GM12873 (cell line): Measurements from ENCODE around the gene KRTAP4-1.
"Not testable (repeated sequence)": the region's sequence is repeated elsewhere in the genome, so short reads cannot be mapped to it uniquely, and the experiment has no call there.

ENCODE experiments used
- TF ChIP-seq, protein P1 (sequence below): IDR thresholded peaks from 2 replicates; pipeline ENCODE4 v1.5.1; 2012; ENCODE audit warnings: low read depth, mild to moderate bottlenecking, moderate library complexity, low read length, control low read depth; ENCODE audit not compliant: insufficient read depth; ENCODE audit errors: missing control alignments

KRTAP4-1 gene

DNA sequence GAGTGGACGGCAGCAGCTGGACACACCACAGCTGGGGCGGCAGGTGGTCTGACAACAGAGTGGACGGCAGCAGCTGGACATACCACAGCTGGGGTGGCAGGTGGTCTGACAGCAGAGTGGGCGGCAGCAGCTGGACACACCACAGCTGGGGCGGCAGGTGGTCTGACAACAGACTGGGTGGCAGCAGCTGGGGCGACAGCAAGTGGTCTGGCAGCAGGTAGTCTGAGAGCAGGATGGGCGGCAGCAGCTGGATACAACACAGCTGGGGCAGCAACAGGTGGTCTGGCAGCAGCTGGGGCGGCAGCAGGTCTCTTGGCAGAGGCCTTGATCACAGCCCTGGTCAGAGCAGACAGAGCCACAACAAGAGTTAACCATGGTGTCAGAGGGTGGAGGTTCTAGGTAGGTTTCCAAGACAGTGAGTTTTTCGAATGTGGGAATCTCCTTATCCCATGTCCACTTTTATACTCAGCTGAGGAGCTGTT is at the start of gene KRTAP4-1:
KRTAP4-1 (minus strand) TSS at position 432 of the 482 bp plus-strand sequence; CDS start at position 375, 57 bp downstream.
- TF ChIP-seq, protein P1, sequence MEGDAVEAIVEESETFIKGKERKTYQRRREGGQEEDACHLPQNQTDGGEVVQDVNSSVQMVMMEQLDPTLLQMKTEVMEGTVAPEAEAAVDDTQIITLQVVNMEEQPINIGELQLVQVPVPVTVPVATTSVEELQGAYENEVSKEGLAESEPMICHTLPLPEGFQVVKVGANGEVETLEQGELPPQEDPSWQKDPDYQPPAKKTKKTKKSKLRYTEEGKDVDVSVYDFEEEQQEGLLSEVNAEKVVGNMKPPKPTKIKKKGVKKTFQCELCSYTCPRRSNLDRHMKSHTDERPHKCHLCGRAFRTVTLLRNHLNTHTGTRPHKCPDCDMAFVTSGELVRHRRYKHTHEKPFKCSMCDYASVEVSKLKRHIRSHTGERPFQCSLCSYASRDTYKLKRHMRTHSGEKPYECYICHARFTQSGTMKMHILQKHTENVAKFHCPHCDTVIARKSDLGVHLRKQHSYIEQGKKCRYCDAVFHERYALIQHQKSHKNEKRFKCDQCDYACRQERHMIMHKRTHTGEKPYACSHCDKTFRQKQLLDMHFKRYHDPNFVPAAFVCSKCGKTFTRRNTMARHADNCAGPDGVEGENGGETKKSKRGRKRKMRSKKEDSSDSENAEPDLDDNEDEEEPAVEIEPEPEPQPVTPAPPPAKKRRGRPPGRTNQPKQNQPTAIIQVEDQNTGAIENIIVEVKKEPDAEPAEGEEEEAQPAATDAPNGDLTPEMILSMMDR, result no peak

DNA sequence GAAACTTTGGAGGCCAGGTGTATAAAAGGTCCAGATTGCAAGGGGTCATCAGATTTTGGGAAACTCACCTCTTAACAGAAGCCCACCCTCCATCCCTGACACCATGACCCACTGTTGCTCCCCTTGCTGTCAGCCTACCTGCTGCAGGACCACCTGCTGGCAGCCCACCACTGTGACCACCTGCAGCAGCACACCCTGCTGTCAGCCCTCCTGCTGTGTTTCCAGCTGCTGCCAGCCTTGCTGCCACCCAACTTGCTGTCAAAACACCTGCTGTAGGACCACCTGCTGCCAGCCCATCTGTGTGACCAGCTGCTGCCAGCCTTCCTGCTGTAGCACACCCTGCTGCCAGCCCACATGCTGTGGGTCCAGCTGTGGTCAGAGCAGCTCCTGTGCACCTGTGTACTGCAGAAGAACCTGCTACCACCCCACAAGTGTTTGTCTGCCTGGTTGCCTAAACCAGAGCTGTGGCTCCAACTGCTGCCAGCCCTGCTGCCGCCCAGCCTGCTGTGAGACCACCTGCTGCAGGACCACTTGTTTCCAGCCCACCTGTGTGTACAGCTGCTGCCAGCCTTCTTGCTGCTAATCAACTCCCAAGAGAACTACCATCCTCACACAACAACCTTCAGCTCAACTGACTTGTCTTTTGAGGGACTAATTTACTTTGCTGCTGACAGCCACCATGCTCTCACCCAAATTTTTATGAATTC is 47.8 kb upstream of the KRTAP4-1 start, which contains the start of gene KRTAP9-3:
KRTAP9-3 (plus strand) TSS at position 51 of the 707 bp plus-strand sequence; CDS start at position 104, 53 bp downstream.
- TF ChIP-seq, protein P1, result not testable (repeated sequence)

DNA sequence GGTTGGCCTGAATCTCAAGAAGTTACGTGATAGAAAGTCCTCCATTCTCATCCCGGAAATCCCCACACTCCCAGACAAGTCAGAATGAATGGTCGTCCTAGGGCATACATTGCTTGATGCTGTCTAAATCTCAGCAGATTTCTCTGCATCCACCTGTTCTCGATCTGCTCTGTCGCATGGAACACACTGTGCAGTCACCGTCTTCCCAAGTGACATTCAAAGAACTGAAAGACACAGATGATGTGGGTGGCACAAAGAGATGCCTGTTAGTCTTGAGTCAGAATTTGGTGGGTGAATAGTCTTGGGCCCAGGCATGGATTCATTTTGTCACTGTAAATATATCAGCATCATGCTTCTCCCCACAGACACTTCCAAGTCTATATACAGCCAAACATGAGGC is 47.0 kb upstream of the KRTAP4-1 start:
- TF ChIP-seq, protein P1, result no peak

DNA sequence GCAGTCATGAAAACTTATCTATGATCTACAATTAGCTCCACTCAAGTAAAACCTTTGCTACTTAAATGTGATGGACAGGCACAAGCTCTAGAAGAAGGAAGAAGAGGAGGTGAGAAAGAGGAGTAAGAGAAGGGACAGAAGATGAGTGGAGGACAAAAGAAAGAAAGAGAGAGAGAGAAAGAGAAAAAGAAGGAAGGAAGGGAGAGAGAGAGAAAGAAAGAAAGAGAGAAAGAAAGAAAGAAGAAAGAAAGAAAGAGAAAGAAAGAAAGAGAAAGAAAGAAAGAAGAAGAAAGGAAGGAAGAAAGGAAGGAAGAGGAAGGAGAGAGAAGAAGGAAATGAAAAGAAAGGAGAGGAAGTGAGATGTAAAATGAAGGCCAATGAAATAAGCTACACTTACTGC is 45.4 kb upstream of the KRTAP4-1 start:
- TF ChIP-seq, protein P1, result no peak

DNA sequence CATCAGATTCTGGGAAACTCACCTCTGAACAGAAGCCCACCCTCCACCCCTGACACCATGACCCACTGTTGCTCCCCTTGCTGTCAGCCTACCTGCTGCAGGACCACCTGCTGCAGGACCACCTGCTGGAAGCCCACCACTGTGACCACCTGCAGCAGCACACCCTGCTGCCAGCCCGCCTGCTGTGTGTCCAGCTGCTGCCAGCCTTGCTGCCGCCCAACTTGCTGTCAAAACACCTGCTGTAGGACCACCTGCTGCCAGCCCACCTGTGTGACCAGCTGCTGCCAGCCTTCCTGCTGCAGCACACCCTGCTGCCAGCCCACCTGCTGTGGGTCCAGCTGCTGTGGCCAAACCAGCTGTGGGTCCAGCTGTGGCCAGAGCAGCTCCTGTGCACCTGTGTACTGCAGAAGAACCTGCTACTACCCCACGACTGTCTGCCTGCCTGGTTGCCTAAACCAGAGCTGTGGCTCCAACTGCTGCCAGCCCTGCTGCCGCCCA is 41.9 kb upstream of the KRTAP4-1 start, which contains the start of gene KRTAP9-2:
KRTAP9-2 (plus strand) TSS at position 51 of the 498 bp plus-strand sequence; CDS start at position 58, 7 bp downstream.
- TF ChIP-seq, protein P1, result not testable (repeated sequence)

DNA sequence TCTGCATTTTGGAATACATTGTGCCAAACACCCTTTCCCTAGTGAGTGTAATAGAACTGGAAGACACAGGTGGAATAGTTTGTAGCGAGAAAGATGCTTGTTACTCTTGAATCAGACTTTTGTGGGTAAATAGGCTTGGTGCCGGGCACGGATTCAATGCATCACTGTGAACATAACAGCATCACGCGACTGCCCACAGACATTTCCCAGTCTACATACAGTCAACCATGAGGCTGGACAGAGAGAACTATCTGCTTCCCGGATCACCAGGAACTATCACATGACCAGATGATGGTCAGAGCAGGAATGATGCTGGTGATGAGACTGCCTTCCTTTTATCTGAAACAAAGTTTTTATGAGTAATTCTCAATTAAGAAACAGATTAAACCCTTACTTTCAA is 41.3 kb upstream of the KRTAP4-1 start:
- TF ChIP-seq, protein P1, result no peak

DNA sequence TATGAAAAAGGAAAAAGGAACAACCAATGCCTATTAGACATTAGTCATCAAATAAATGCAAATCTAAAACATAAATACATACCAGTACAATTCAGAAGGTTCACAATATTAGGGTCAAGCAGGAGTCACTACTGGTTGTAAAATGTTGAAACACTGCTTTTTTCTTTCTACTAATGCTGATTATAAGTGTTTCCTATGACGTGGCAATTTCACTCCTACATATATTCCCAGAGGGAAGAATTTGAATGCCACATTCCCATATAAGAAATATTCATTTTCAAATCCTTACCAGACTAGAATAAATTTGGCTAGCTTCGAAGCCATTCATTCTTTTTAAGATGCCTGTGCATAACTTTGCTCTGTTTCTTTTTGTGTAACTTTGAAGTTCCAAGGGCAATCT is 39.1 kb upstream of the KRTAP4-1 start:
- TF ChIP-seq, protein P1, result no peak
